GM12891 (cell line): ENCODE data around the gene NPHS1.

Source experiments
- POLR2AphosphoS5 ChIP-seq: IDR thresholded peaks from 2 replicates; pipeline ENCODE4 v1.6.1; 2011; ENCODE audit warnings: low read depth, low read length, control low read depth
- TAF1 ChIP-seq: IDR thresholded peaks from 2 replicates; pipeline ENCODE4 v1.6.1; 2011; ENCODE audit warnings: low read depth, low read length, control low read depth

- TF ChIP-seq POLR2AphosphoS5 (no peak), TAF1 (no peak)
Measured at GRCh38 chr19:35816262-35816661, 36.0 kb downstream of the NPHS1 start.
